ENCODE results near the gene ARSG. TPM values are rescaled to one million over a fixed set of nuclear protein-coding genes. Genes with fewer than 3 reads are reported as not detected.

ARSG gene
- total and polyA plus RNA-seq, 4 donors: 1.5 to 5.4 (median 2.3) TPM

GRCh38 chr17:68424203-68424602 lies 132.9 kb downstream of the ARSG start:
- no peak overlapping the region for H3K27ac ChIP-seq (ENCODE audit: low read depth in 1 of 2, low read length in 2 of 2)
- no peaks in the 10 kb centered on the region for H3K9me3 ChIP-seq (ENCODE audit: control insufficient read depth in 4 of 4, low read length in 3 of 4)
- DNase-seq (ENCODE audit: low spot score): no peak
- peaks cover 0 to 9% (median 4%) of the 10 kb centered on the region in 4 donors for H3K4me1 ChIP-seq (ENCODE audit: control insufficient read depth in 4 of 4, insufficient read depth in 4 of 4, low read length in 3 of 4)
- TF ChIP-seq HNF4A (conservative IDR thresholded peaks at IDR 0.05) (no peak), MAX (IDR thresholded peaks at IDR 0.05) (no peak), ATF3 (IDR thresholded peaks at IDR 0.05) (no peak), TAF1 (conservative IDR thresholded peaks at IDR 0.05) (no peak), HNF4G (IDR thresholded peaks at IDR 0.05) (no peak), FOXA2 (IDR thresholded peaks at IDR 0.05) (no peak), GABPA (IDR thresholded peaks at IDR 0.05 in 1 of 2, conservative IDR thresholded peaks at IDR 0.05 in 1 of 2) (no peak), REST (IDR thresholded peaks at IDR 0.05) (no peak), JUND (IDR thresholded peaks at IDR 0.05) (no peak), NR2F2 (IDR thresholded peaks at IDR 0.05) (no peak), EGR1 (IDR thresholded peaks at IDR 0.05; ENCODE audit: low read depth in 2 of 2) (no peak), YY1 (IDR thresholded peaks at IDR 0.05) (no peak), FOXA1 (IDR thresholded peaks at IDR 0.05) (no peak), SP1 (IDR thresholded peaks at IDR 0.05) (no peak), CTCF (IDR thresholded peaks at IDR 0.05; ENCODE audit: low read depth, low read length, missing input control) (no peak), ZBTB33 (IDR thresholded peaks at IDR 0.05) (no peak), RAD21 (IDR thresholded peaks at IDR 0.05) (no peak)
- H3K36me3 ChIP-seq (ENCODE audit: control insufficient read depth in 4 of 4, insufficient read depth in 3 of 4, low read depth in 1 of 4, low read length in 3 of 4): peaks cover 5 to 37% (median 16%) of the 10 kb centered on the region in 4 donors
- H3K4me3 ChIP-seq (ENCODE audit: low read depth in 1 of 3, low read length in 3 of 3): no peak overlapping the region
- H3K9ac ChIP-seq (ENCODE audit: low read depth in 1 of 2, low read length in 2 of 2): no peak overlapping the region
- no peaks in the 10 kb centered on the region for H3K27me3 ChIP-seq (ENCODE audit: control insufficient read depth in 4 of 4, insufficient read depth in 4 of 4, low read length in 3 of 4)
- WGBS: 97% methylated on average over 12 of the region's 12 CpGs

- 91% methylated on average over 6 of the region's 6 CpGs for WGBS
- no peaks in the 10 kb centered on the region for H3K27me3 ChIP-seq (ENCODE audit: control insufficient read depth in 4 of 4, insufficient read depth in 4 of 4, low read length in 3 of 4)
- peaks cover 0 to 9% (median 3%) of the 10 kb centered on the region in 4 donors for H3K4me1 ChIP-seq (ENCODE audit: control insufficient read depth in 4 of 4, insufficient read depth in 4 of 4, low read length in 3 of 4)
- no peak overlapping the region for H3K9ac ChIP-seq (ENCODE audit: low read depth in 1 of 2, low read length in 2 of 2)
- H3K27ac ChIP-seq (ENCODE audit: low read depth in 1 of 2, low read length in 2 of 2): no peak overlapping the region
- DNase-seq (ENCODE audit: low spot score): no peak
- no peaks in the 10 kb centered on the region for H3K9me3 ChIP-seq (ENCODE audit: control insufficient read depth in 4 of 4, low read length in 3 of 4)
- no peak overlapping the region for H3K4me3 ChIP-seq (ENCODE audit: low read depth in 1 of 3, low read length in 3 of 3)
- H3K36me3 ChIP-seq (ENCODE audit: control insufficient read depth in 4 of 4, insufficient read depth in 3 of 4, low read depth in 1 of 4, low read length in 3 of 4): peaks cover 5 to 34% (median 16%) of the 10 kb centered on the region in 4 donors
- no peak for TF ChIP-seq HNF4A (conservative IDR thresholded peaks at IDR 0.05)
- TF ChIP-seq RXRA (IDR thresholded peaks at IDR 0.05): no peak
- TF ChIP-seq ZBTB33 (IDR thresholded peaks at IDR 0.05): no peak
- TF ChIP-seq HNF4G (IDR thresholded peaks at IDR 0.05): no peak
- TF ChIP-seq REST (IDR thresholded peaks at IDR 0.05): no peak
- TF ChIP-seq FOXA2 (IDR thresholded peaks at IDR 0.05): no peak
- TF ChIP-seq FOXA1 (IDR thresholded peaks at IDR 0.05): no peak
- no peak for TF ChIP-seq GABPA (IDR thresholded peaks at IDR 0.05 in 1 of 2, conservative IDR thresholded peaks at IDR 0.05 in 1 of 2)
Observed at GRCh38 chr17:68424861-68425260, 133.6 kb downstream of the ARSG start.
